CD4-positive, alpha-beta T cell treated with Interleukin-17A for 1 hour (primary cell): ENCODE data around the gene SEC31B.
A peak's percentile ranks its signal among the peaks of the same experiment; 100 is the strongest.

Experiments
- DNase-seq: peaks from one replicate; pipeline ENCODE4 v3.0.0-alpha.2; 2020

The SEC31B gene

DNA sequence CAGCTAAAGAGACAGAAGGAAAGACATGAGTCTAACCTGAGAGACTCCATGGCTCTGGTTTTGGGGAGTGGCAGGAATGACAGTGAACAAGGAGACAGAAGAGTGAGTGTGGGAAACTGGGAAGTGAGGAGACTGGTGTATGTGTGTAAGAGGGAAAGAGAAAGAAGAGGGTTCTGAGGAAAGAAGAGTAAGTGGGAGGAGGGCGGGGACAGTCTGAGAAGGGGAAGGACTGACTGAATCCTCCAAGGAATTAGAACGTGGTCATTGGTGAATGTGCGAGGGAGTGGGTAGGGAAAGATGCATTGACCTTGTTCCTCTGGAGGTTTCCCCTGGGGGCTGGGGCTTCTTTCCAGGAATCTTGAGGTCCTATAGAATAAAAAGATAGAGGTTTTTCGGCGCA lies 30.3 kb downstream of the SEC31B start:
- no peak for DNase-seq

DNA sequence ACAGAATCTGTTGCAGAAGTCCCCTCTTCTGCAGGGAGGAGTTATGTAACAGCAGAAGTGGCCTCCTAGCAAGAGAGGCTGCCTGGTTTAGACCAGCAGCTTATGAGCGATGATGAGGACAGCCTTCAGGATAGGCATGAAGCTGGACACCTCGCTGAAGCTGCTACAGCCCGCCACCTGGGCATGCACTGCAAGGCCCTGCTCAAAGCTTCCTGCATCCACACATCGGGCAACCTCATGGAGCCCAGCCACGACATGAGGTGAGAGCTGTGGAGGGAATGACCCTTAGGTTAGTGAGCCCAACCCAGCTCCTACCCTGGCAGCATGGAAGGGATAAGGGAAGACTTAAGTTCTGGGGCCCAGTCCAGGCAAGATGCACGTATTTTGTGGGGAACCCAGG lies 32.1 kb downstream of the SEC31B start:
- DNase-seq = no peak

- DNase-seq = no peak
Measured at GRCh38 chr10:100485801-100486495, 33.7 kb downstream of the SEC31B start.

DNA sequence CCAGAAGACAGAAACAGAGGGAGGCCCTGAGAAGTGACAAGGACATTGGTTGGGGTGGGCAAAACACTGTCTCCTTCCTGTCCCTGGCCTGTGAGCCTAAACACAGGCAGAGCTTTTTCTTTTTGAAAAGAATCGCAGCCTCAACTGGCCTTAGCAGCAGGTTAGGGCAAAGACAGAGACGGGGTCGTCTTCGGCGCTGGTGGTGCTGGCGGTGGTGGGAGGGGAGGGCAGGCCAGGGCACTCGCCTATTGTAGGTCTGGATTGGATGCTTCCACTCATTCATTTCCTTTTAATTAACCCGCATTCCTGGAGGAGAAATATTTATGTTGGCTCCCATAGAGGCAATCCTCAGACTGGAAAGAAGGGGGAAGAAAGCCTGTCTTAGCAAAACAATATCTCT lies 34.3 kb downstream of the SEC31B start:
- DNase-seq = no peak

GRCh38 chr10:100483876-100484666 lies 35.6 kb downstream of the SEC31B start:
- no peak for DNase-seq

- no peak for DNase-seq
Measured at GRCh38 chr10:100482834-100483185, 36.9 kb downstream of the SEC31B start.

DNA sequence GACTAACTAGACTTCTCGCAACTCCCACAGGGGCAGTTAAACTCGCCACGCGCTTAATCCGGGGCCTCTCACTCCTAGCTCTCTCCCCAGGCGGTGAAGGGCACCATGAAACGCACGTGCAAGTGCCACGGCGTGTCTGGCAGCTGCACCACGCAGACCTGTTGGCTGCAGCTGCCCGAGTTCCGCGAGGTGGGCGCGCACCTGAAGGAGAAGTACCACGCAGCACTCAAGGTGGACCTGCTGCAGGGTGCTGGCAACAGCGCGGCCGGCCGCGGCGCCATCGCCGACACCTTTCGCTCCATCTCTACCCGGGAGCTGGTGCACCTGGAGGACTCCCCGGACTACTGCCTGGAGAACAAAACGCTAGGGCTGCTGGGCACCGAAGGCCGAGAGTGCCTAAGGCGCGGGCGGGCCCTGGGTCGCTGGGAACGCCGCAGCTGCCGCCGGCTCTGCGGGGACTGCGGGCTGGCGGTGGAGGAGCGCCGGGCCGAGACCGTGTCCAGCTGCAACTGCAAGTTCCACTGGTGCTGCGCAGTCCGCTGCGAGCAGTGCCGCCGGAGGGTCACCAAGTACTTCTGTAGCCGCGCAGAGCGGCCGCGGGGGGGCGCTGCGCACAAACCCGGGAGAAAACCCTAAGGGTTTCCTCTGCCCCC lies 37.4 kb downstream of the SEC31B start:
- peak; percentile 69 for DNase-seq

DNA sequence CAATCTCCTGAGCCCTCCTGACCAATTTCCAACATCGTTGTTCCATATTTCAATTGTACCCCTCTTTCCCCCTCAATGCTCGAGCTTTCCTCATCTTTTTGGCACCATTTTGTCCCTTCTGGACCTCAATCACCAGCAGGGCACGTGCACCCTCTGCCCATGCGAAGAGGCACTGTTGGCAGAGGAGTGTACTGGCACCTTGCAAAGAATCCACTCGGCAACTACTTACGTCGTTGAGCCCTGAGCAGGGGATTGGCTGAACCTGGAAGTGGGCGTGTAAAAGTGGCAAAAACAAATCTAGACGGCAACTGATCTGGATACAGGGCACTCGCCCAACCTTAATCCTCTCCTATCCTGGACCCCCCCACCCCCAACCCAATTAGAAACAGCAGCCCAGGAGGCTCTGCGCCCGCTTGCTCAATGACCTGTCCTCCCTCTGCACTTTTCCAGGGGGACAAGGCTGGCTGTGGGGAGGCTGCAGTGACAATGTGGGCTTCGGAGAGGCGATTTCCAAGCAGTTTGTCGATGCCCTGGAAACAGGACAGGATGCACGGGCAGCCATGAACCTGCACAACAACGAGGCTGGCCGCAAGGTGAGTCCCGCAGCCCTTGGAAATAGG lies 38.1 kb downstream of the SEC31B start:
- peak; percentile 96 for DNase-seq

GRCh38 chr10:100480002-100480401 lies 39.7 kb downstream of the SEC31B start:
- DNase-seq = no peak

GRCh38 chr10:100479037-100479436 lies 40.6 kb downstream of the SEC31B start:
- DNase-seq = no peak

DNA sequence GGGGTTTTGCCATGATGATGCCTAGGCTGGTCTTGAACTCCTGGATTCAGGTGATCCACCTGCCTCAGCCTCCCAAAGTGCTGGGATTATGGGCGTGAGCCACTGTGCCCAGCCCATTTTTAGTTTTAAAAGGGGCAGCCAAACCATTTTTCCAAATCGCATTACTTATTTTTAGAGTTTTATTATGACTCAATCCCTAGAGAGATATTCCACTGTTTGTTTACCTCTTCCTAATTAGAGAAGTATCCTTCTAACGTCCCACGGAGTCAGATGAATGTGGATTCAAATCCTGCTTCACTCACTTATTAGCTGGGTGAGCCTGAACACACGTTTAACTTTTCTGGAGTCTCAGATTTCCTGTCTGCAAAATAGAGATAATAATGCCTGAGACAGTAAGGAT lies 41.7 kb downstream of the SEC31B start:
- DNase-seq = no peak

DNA sequence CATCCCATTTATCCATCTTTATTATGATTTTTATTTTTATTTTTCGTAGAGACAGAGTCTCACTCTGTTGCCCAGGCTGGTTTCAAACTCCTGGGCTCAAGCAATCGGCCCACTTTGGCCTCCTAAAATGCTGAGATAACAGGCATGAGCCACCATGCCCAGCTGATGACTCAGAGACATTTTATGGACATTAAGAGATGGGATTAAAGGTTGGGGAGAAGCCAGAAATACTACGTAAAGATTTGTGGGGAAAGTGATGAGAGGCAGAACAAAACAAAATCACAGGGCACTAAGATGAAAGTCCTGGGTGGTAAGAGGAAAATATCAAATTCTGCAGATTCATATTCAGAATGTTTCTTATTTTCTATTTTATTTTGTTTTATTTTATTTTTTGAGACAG lies 49.3 kb downstream of the SEC31B start:
- no peak for DNase-seq

DNA sequence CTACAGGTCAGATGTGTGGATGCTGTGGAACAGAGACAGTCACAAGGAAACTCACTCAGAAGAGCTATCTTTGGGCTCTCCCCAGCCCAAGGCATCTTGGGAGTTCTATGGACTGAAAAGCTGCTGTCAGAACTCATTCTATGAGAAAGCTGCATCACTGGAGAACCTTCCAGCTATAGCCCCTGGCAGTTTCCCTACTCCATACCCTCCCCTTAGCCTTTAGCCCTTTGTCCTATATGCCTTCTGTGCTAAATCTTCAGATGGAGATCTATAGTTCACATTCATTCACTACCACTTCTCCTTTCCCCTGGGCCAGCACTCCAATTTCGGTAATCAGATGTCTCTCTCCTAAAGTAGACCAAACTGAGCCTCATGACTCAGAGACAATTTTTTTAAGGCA lies 49.9 kb downstream of the SEC31B start:
- no peak for DNase-seq

DNA sequence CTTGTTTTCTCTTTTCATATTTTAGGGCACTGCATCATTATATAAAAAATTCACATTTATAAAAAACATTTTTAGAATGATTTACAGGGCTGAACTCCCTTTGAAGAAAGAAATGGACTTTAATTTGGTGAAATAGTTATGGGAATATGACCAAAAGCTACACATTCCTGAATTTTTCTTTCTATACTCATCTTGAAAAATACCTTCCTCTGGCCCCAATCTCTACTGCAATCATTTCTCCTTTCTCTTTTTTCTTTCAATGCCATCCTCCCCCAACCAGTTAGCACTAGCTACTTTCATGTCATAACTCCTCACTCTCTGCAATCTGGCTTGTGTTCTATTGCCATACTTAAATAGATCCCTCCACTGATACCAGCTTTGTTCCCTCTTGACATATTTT lies 50.7 kb downstream of the SEC31B start:
- no peak for DNase-seq

GRCh38 chr10:100468322-100468721 lies 51.3 kb downstream of the SEC31B start:
- no peak for DNase-seq

GRCh38 chr10:100462709-100463108 lies 57.0 kb downstream of the SEC31B start, which contains the start of gene WNT8B:
Gene WNT8B, plus strand, starts transcription at chr10:100463009. Its CDS starts 160 bp downstream, at chr10:100463169.
- no peak for DNase-seq

DNA sequence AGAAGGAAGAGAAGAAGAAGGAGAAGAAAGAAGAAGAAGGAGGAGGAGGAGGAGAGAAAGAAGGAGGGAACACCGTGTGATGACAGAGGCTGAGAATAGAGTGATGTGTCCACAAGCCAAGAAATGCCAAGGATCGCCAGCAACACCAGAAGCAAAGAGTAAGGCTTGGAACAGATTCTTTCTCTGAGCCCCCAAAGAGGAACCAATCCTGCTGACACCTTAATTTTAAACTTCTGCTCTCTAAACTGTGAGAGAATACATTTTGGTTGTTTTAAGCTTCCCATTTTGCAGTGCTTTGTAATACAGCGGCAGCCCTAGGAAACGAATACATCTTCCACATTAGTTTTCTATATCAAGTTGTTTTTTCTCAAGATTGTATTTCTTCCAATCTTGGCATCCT lies 70.7 kb downstream of the SEC31B start:
- no peak for DNase-seq

GRCh38 chr10:100447663-100448062 lies 72.0 kb downstream of the SEC31B start:
- DNase-seq = no peak

DNA sequence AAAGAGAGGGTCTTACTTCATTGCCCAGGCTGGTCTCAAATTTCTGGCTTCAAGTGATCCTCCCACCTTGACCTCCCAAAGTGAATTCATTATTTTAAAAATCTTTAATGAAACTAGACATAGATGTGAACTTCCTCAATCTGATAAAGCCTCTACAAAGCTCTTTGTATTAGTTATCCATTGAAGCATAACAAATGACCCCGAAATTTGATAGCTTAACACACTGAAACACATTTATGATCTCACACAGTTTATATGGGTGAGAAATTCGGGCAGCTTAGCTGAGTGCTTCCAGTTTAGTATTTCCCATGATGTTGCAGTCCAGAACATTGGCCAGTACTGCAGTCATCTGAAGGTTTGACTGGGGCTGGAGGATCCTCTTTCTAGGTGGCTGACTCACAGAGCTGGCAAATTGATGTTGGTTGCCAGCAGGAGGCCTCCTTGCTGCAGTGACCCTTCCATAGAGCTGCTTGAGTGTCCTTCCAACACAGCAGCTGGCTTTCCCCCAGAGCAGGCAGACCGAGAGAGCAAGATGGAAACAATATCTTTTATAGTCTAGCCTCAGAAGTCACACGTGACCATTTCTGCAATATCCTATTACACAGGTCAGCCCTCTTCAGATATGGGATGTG lies 73.4 kb downstream of the SEC31B start:
- no peak for DNase-seq

DNA sequence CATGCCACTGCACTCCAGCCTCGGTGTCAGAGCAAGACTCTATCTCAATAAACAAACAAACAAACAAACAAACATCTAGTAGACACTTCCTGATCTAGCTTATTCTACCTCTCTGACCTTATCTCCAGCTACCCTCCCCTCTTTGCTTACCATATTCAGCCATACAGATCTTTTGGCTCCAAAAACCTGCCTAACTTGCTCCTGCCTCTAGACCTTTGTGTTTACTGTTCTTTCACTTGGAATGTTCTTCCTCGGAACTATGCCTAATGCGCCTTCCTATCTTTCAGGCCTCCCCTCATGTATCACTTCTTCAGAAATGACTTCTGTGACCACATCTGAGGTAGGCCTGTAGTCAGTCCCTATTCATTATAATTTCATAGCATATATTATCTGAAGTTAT lies 77.1 kb downstream of the SEC31B start:
- no peak for DNase-seq

GRCh38 chr10:100438674-100439315 lies 80.9 kb downstream of the SEC31B start:
- DNase-seq = no peak
